Keratinocyte (primary cell): Measurements from ENCODE around the gene RAB3IL1. TPM values are rescaled to one million over a fixed set of nuclear protein-coding genes. Genes with fewer than 3 reads are reported as not detected.

Experiments
- DNase-seq: peaks from one replicate; pipeline ENCODE4 v3.0.0-alpha.2; 2011; ENCODE audit warnings: low read depth, missing footprints, low spot score
- FAIRE-seq: peaks from 2 replicates; lab custom pipeline; 2011; peaks lifted over from hg19 to GRCh38; lab: Jason Lieb, UNC
- H2AFZ ChIP-seq: 2 replicates; pipeline ENCODE4 v1.6.0; 2012; ENCODE audit warnings: low read length, control low read depth, inconsistent platforms; ENCODE audit not compliant: control insufficient read depth
- H3K27ac ChIP-seq: 2 replicates; pipeline ENCODE4 v1.5.1; 2011; ENCODE audit warnings: low read length; ENCODE audit not compliant: control insufficient read depth, insufficient read depth
- H3K27me3 ChIP-seq: 3 replicates; pipeline ENCODE4 v1.6.0; 2011; ENCODE audit warnings: low read length; ENCODE audit not compliant: control insufficient read depth, insufficient read depth; ENCODE audit errors: extremely low read depth
- H3K36me3 ChIP-seq, 2 experiments: 2 replicates in 1 of 2; 3 replicates in 1 of 2; pipeline ENCODE4 v1.5.1; 2011; ENCODE audit warnings: low read length in 2 of 2, mild to moderate bottlenecking in 1 of 2; ENCODE audit not compliant: control insufficient read depth in 2 of 2, insufficient read depth in 2 of 2; ENCODE audit errors: extremely low read depth in 1 of 2
- H3K4me1 ChIP-seq: 3 replicates; pipeline ENCODE4 v1.5.1; 2011; ENCODE audit warnings: low read length; ENCODE audit not compliant: control insufficient read depth, insufficient read depth; ENCODE audit errors: extremely low read depth
- H3K4me2 ChIP-seq: 3 replicates; pipeline ENCODE4 v1.6.0; 2011; ENCODE audit warnings: low read depth, low read length; ENCODE audit not compliant: control insufficient read depth, insufficient read depth; ENCODE audit errors: extremely low read depth
- H3K4me3 ChIP-seq, 3 experiments: fragments of 200-600 bp in 1 of 3; sonication (generic) in 1 of 3; 2 replicates in 2 of 3; 3 replicates in 1 of 3; pipeline ENCODE4 v1.5.1; 2011 to 2016; ENCODE audit warnings: low read length in 3 of 3, mild to moderate bottlenecking in 3 of 3, control low read depth in 2 of 3, inconsistent platforms in 1 of 3, low read depth in 1 of 3, mixed read lengths in 1 of 3, mixed run types in 1 of 3, moderate library complexity in 1 of 3; ENCODE audit not compliant: control insufficient read depth in 2 of 3, insufficient read depth in 2 of 3; ENCODE audit errors: extremely low read depth in 1 of 3
- H3K79me2 ChIP-seq: 2 replicates; pipeline ENCODE4 v1.6.0; 2012; ENCODE audit warnings: low read length; ENCODE audit not compliant: control insufficient read depth, insufficient read depth
- H3K9ac ChIP-seq: 3 replicates; pipeline ENCODE4 v1.6.0; 2011; ENCODE audit warnings: low read length; ENCODE audit not compliant: control insufficient read depth, insufficient read depth; ENCODE audit errors: extremely low read depth
- H3K9me1 ChIP-seq: 3 replicates; pipeline ENCODE4 v1.6.0; 2011; ENCODE audit warnings: low read length; ENCODE audit not compliant: control insufficient read depth, insufficient read depth; ENCODE audit errors: extremely low read depth
- H3K9me3 ChIP-seq: 2 replicates; pipeline ENCODE4 v1.5.1; 2012; ENCODE audit warnings: low read depth, low read length; ENCODE audit not compliant: control insufficient read depth
- H4K20me1 ChIP-seq: 3 replicates; pipeline ENCODE4 v1.6.0; 2011; ENCODE audit warnings: low read length; ENCODE audit not compliant: control insufficient read depth, insufficient read depth; ENCODE audit errors: extremely low read depth
- EZH2 ChIP-seq: IDR thresholded peaks from one replicate; pipeline ENCODE4 v1.6.1; 2012; ENCODE audit warnings: inconsistent platforms, mild to moderate bottlenecking, low read length, moderate library complexity
- dilution Hi-C: fragments of 300-500 bp; cut with MboI; formaldehyde crosslinking; loops from one replicate; pipeline ENCODE4 v1.7.0; 2020; ENCODE audit warnings: low sequenced_read_pairs; ENCODE audit not compliant: extremely low pct_ligation_motif_present
- polyA plus RNA-seq, 5 experiments: library from polyadenylated mRNA; depleted of rRNA in 3 of 5; stranded (reverse) in 3 of 5; stranded (forward) in 1 of 5; unstranded in 1 of 5; fragments of >200 nt; gene quantifications; 1 replicate in 1 of 5; 2 replicates in 3 of 5; 3 replicates in 1 of 5; pipeline versions ENCODE4 v1.2.1 to v1.2.3, GENCODE V29; 2011 to 2012; ENCODE audit warnings: missing spikeins in 2 of 5, low read depth in 1 of 5, low replicate concordance in 1 of 5
- TF ChIP-seq, protein P1 (sequence below), 3 experiments: IDR thresholded peaks in 1 of 3; conservative IDR thresholded peaks in 1 of 3; optimal IDR thresholded peaks in 1 of 3; 2 replicates in 2 of 3; 3 replicates in 1 of 3; pipeline versions ENCODE3 to v1.5.1; 2011; ENCODE audit warnings: low read length in 3 of 3, mild to moderate bottlenecking in 3 of 3, moderate library complexity in 2 of 3, control low read depth in 1 of 3, inconsistent platforms in 1 of 3; ENCODE audit not compliant: insufficient read depth in 2 of 3; ENCODE audit errors: extremely low read depth in 1 of 3

Gene RAB3IL1
- polyA plus RNA-seq, 1 donor (not counting 4 experiments of a cell fraction or from before 2014, with no cell fraction given) = 0.31 TPM

DNA sequence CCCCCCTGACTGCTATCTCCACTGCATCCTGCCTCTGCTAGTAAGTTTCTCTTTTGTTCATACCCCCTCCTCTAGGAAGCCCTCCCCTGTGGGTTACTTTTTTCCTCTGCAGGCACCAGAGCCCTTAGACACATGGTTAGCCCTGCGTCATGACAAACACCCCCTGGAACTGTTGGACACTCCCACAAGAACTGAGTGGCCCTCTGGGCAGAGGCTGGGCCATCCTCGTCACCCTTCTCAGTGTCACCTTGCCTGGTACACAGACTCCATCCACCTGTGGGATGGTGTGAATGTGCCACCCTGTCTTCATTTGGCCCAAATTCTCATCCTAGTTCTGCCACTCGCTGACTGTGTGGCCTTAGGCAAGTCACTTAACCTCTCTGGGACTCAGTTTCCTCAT, 4.1 kb upstream of the RAB3IL1 start:
- Histone ChIP-seq H2AFZ (no peak overlapping the region), H3K4me1 (no peaks in the 10 kb centered on the region), H3K79me2 (no peaks in the 10 kb centered on the region), H3K9me1 (no peaks in the 10 kb centered on the region), H3K9ac (no peak overlapping the region), H3K4me3 (no peak overlapping the region), H3K27ac (no peak overlapping the region), H3K36me3 (no peaks in the 10 kb centered on the region), H3K4me2 (no peak overlapping the region), H4K20me1 (no peaks in the 10 kb centered on the region), H3K27me3 (peaks cover 59% of the 10 kb centered on the region), H3K9me3 (no peaks in the 10 kb centered on the region)
- dilution Hi-C loops = loop anchor here (25.0 kb wide), 1 partner anchor 166 kb away; no protein-coding TSS in a partner anchor
- DNase-seq = no peak
- no peak for TF ChIP-seq EZH2
- TF ChIP-seq, protein P1, sequence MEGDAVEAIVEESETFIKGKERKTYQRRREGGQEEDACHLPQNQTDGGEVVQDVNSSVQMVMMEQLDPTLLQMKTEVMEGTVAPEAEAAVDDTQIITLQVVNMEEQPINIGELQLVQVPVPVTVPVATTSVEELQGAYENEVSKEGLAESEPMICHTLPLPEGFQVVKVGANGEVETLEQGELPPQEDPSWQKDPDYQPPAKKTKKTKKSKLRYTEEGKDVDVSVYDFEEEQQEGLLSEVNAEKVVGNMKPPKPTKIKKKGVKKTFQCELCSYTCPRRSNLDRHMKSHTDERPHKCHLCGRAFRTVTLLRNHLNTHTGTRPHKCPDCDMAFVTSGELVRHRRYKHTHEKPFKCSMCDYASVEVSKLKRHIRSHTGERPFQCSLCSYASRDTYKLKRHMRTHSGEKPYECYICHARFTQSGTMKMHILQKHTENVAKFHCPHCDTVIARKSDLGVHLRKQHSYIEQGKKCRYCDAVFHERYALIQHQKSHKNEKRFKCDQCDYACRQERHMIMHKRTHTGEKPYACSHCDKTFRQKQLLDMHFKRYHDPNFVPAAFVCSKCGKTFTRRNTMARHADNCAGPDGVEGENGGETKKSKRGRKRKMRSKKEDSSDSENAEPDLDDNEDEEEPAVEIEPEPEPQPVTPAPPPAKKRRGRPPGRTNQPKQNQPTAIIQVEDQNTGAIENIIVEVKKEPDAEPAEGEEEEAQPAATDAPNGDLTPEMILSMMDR (optimal IDR thresholded peaks at IDR 0.05 in 1 of 3, IDR thresholded peaks at IDR 0.05 in 1 of 3, conservative IDR thresholded peaks at IDR 0.05 in 1 of 3; ENCODE audit: extremely low read depth in 1 of 3, insufficient read depth in 2 of 3, low read length in 3 of 3) = no peak
- FAIRE-seq = no peak

DNA sequence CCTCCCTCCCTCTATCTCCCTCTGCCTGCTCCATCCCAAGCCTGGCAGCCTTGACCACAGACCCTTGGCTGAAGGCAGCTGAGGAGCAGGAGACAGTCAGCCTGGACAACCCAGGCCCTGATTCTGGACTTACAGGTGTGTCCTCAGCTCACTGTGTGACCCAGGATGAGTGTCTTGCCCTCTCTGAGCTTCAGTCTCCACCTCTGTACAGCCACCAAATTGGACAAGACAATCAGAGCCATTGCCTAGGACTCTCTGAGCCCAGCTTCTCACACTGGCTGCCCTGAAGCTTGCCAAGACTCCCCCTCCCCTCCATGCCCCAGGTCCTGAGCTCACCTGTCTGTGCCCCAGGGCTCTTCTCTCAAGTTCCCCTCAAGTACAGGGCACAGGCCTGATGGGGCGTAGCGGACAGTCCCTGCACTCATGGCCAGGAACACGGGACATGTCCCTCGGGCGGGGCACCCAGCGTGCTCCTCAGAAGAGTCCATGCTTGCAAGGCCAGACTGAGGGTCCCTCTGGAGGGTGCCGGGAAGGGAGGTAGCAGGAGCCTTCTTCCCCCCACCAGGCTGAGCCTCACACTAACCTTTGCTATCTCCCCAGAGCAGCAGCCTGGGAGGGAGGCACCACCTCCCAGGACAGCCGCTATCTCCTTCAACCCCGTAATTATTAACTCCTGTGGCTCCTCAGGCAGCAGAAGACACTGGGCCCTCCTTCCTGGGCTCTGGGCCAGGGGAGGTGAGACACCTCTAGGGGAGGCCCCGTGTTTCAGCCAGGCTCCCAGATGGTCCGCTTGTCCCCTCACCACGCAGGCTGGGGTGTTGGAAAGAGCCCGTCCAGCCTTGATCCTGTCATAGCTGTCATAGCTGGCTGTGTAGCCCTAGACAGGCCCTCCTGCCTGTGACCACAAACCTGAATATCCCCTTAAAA, 2.6 kb upstream of the RAB3IL1 start:
- Histone ChIP-seq H3K4me2 (no peak overlapping the region), H2AFZ (no peak overlapping the region), H3K4me1 (no peaks in the 10 kb centered on the region), H3K27me3 (peaks cover 65% of the 10 kb centered on the region), H3K79me2 (no peaks in the 10 kb centered on the region), H3K9me3 (no peaks in the 10 kb centered on the region), H3K27ac (no peak overlapping the region), H3K9me1 (no peaks in the 10 kb centered on the region), H3K9ac (no peak overlapping the region), H3K36me3 (no peaks in the 10 kb centered on the region), H3K4me3 (no peak overlapping the region), H4K20me1 (no peaks in the 10 kb centered on the region)
- TF ChIP-seq, protein P1 (optimal IDR thresholded peaks at IDR 0.05 in 1 of 3, IDR thresholded peaks at IDR 0.05 in 1 of 3, conservative IDR thresholded peaks at IDR 0.05 in 1 of 3; ENCODE audit: extremely low read depth in 1 of 3, insufficient read depth in 2 of 3, low read length in 3 of 3) = no peak
- peak; percentile 5 for TF ChIP-seq EZH2
- DNase-seq (no peak), FAIRE-seq (no peak)
- dilution Hi-C loops = loop anchor here (25.0 kb wide), 1 partner anchor 167 kb away; no protein-coding TSS in a partner anchor
